Measurements from ENCODE around the gene WDR7.

The WDR7 gene

GRCh38 chr18:56937874-56938430 lies 286.8 kb downstream of the WDR7 start:
- DNase-seq (ENCODE audit: low spot score), result no peak

GRCh38 chr18:56945171-56946083 lies 294.3 kb downstream of the WDR7 start:
- no peak for DNase-seq (ENCODE audit: low spot score)

- DNase-seq (ENCODE audit: low spot score), result no peak
Observed at GRCh38 chr18:56947236-56947635, 296.1 kb downstream of the WDR7 start.

GRCh38 chr18:56952026-56952425 lies 300.9 kb downstream of the WDR7 start:
- DNase-seq (ENCODE audit: low spot score), result no peak

GRCh38 chr18:56953428-56954198 lies 302.5 kb downstream of the WDR7 start:
- no peak for DNase-seq (ENCODE audit: low spot score)

GRCh38 chr18:56955490-56955889 lies 304.3 kb downstream of the WDR7 start:
- no peak for DNase-seq (ENCODE audit: low spot score)

GRCh38 chr18:56959120-56959519 lies 308.0 kb downstream of the WDR7 start:
- DNase-seq (ENCODE audit: low spot score), result no peak

GRCh38 chr18:56962322-56962721 lies 311.2 kb downstream of the WDR7 start:
- DNase-seq (ENCODE audit: low spot score), result no peak

- DNase-seq (ENCODE audit: low spot score), result no peak
Observed at GRCh38 chr18:56967035-56967434, 315.9 kb downstream of the WDR7 start.

- DNase-seq (ENCODE audit: low spot score), result no peak
Observed at GRCh38 chr18:56973487-56973886, 322.3 kb downstream of the WDR7 start.

- no peak for DNase-seq (ENCODE audit: low spot score)
Observed at GRCh38 chr18:56974141-56974540, 323.0 kb downstream of the WDR7 start.

- no peak for DNase-seq (ENCODE audit: low spot score)
Observed at GRCh38 chr18:56975276-56975675, 324.1 kb downstream of the WDR7 start.

GRCh38 chr18:56977309-56977708 lies 326.1 kb downstream of the WDR7 start:
- no peak for DNase-seq (ENCODE audit: low spot score)

- DNase-seq (ENCODE audit: low spot score), result no peak
Observed at GRCh38 chr18:56977771-56978170, 326.6 kb downstream of the WDR7 start.

- no peak for DNase-seq (ENCODE audit: low spot score)
Observed at GRCh38 chr18:56980151-56980550, 329.0 kb downstream of the WDR7 start.

GRCh38 chr18:56982766-56983165 lies 331.6 kb downstream of the WDR7 start:
- no peak for DNase-seq (ENCODE audit: low spot score)

- no peak for DNase-seq (ENCODE audit: low spot score)
Observed at GRCh38 chr18:56983275-56983992, 332.3 kb downstream of the WDR7 start.

- DNase-seq (ENCODE audit: low spot score), result no peak
Observed at GRCh38 chr18:56984731-56985130, 333.6 kb downstream of the WDR7 start.

- DNase-seq (ENCODE audit: low spot score), result no peak
Observed at GRCh38 chr18:56986829-56987228, 335.7 kb downstream of the WDR7 start.

GRCh38 chr18:56987236-56987635 lies 336.1 kb downstream of the WDR7 start:
- DNase-seq (ENCODE audit: low spot score), result no peak

- DNase-seq (ENCODE audit: low spot score), result no peak
Observed at GRCh38 chr18:56988022-56988421, 336.9 kb downstream of the WDR7 start.

GRCh38 chr18:56990678-56991077 lies 339.5 kb downstream of the WDR7 start:
- DNase-seq (ENCODE audit: low spot score), result no peak
